Natural killer cell treated with Interleukin-12 subunit alpha and Interleukin-12 subunit beta and Interleukin-15 and Interleukin-18, amount 100 ng/mL, for 72 hours (primary cell): Measurements from ENCODE around the gene HCFC1. TPM values are rescaled to one million over a fixed set of nuclear protein-coding genes. Genes with fewer than 3 reads are reported as not detected.

Experiments
- ATAC-seq, 2 donors: fragments of 150-1000 bp; cut with Tn5 transposase in 1 of 2; sonication (Bioruptor Pico), chemical (Tn5 transposase) in 1 of 2; 2 replicates each; pipeline ENCODE4 v1.10.0; 2021
- DNase-seq: peaks from one replicate; pipeline ENCODE4 v3.0.0; 2022; ENCODE audit warnings: low spot score
- H3K27ac Mint-ChIP-seq, 2 donors: 1 replicate in 1 of 2; 2 replicates in 1 of 2; pipeline ENCODE4 v1.8.0; 2022; ENCODE audit warnings: mixed read lengths in 2 of 2, mild to moderate bottlenecking in 1 of 2, moderate library complexity in 1 of 2
- H3K27me3 Mint-ChIP-seq, 2 donors: 1 replicate in 1 of 2; 2 replicates in 1 of 2; pipeline ENCODE4 v1.8.0; 2022; ENCODE audit warnings: mixed read lengths in 2 of 2
- H3K36me3 Mint-ChIP-seq: one replicate; pipeline ENCODE4 v1.8.0; 2022; ENCODE audit warnings: mixed read lengths
- H3K4me1 Mint-ChIP-seq, 2 donors: 1 replicate in 1 of 2; 2 replicates in 1 of 2; pipeline ENCODE4 v1.8.0; 2022; ENCODE audit warnings: low read depth in 2 of 2, mixed read lengths in 2 of 2, mild to moderate bottlenecking in 1 of 2
- H3K4me3 Mint-ChIP-seq: one replicate; pipeline ENCODE4 v1.8.0; 2022; ENCODE audit warnings: mixed read lengths
- H3K9me3 Mint-ChIP-seq: 2 replicates; pipeline ENCODE4 v1.8.0; 2022; ENCODE audit warnings: mixed read lengths
- total RNA-seq, 2 donors: library from RNA; stranded (reverse); gene quantifications; one replicate each; pipeline ENCODE4 v1.2.3, GENCODE V29; 2022

Gene HCFC1
- 100 to 1,000 TPM; 105 to 131 TPM for total RNA-seq

DNA sequence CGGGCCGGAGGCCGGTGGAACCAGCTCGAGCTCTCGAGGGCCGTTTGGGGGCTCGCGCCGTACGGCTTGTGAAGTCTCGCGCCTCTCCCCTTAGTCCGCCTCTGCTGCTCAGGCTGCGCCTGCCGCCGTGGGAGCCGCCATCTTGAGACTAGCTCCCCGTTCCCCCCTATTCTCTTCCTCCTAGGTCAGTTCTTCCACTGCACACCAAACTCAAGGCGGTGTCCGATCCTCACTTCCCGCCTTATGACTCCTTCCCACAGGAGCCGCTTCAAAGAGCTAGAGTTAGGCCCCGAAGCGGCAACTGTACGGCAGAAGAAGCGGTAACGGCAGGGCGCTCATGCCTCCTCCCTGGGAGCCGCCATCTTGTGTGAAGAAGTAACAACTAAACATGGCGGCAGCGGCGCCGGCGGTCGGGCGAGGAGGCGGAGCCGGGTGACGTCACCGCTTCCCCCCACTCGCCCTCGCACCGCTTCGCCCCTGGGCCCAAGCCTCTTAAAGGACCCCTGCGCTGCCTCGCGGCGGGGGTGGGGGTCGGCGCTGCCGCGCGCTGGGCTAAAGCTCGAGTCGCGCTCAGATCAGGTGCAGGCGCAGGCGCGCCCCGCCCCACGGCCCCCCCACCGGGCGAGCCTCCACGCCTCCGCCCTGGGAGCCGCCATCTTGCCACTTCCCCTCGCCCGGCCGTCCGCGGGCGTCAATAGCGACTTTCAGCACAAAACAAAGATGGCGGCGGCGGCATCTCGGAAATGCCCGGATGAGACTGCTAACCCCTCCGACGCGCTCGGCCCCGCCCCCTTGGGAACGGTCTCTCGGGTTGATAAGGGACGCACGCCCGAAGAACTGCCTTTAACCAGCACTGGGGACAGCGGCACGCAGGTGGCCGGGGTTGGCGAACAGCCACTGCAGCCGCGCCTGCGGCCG, at the start of gene HCFC1:
TSS of gene HCFC1 (minus strand) at position 369 of the 918 bp plus-strand sequence. CDS start 978 bp downstream, outside the sequence.
- DNase-seq (peak; percentile 94), ATAC-seq (peak; percentile 61 to 76)
- Mint-ChIP-seq H3K4me1 (peaks cover 23 to 35% of the 10 kb centered on the region in 2 donors), H3K9me3 (no peaks in the 10 kb centered on the region), H3K27me3 (no peaks in the 10 kb centered on the region), H3K36me3 (peaks cover 9% of the 10 kb centered on the region), H3K27ac (peak within 1 kb of the TSS; percentile 99 to 100), H3K4me3 (peak within 1 kb of the TSS; percentile 97)

DNA sequence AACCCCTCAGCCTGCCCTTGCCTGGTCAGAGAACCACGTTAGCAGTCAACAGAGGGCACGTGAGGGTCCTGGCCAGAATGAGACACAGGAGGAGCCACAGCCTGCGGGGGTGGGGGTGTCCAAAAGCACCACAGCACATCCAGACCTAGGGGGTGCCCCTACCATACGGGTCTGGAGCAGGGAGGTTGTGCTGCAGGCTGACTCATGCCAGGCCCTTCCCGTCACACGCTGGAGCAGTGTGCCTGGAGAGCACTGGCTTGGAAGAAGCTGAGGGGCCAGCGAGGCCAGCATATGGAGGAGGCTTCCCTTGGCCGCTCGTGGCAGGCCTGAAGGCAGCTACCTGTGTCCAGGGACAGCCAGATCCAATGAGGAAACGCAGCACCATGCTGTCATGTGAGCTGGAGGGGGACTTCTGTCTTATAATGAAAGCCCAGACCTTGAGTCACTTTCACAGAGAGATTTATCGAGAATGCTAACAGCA, 49.6 kb upstream of the HCFC1 start:
- H3K36me3 Mint-ChIP-seq: no peaks in the 10 kb centered on the region
- DNase-seq (no peak), ATAC-seq (no peak)
- H3K27me3 Mint-ChIP-seq: peaks cover 0 to 2% of the 10 kb centered on the region in 2 donors
- H3K27ac Mint-ChIP-seq: peak overlapping the region in 1 of 2 donors; percentile 85
- no peaks in the 10 kb centered on the region for H3K9me3 Mint-ChIP-seq
- H3K4me3 Mint-ChIP-seq: no peak overlapping the region
- peaks cover 0 to 9% of the 10 kb centered on the region in 2 donors for H3K4me1 Mint-ChIP-seq

DNA sequence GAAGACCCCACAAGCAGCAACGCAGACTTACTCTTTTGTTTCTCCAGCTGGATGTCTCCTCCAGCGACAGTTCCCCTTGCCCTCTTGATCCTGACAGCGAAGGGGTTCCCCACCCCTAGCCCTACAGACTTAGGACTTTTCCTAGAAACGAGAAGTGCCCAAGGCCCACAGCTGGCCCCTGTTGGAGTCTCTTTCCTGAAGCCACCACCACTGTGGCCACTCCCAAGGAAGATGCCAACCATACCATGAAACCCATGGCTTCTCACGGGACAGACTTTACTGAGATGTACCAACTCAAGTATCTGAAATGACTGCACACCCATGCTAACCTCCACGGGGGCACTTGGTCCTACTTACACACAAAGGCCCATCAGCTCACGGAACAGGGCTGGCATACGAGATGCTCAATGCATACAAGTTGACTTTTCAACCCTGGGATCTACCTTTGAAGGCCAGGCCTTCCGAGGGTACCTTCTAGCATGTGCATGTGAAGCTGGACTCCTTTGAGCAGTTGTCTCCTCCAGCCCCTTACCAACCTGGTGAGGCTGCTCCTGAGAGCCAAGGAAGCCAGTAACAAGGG, 49.0 kb upstream of the HCFC1 start:
- Mint-ChIP-seq H3K27ac (peak overlapping the region; percentile 85 to 91), H3K4me3 (peak overlapping the region; percentile 88), H3K27me3 (peaks cover 0 to under 1% of the 10 kb centered on the region in 2 donors), H3K9me3 (no peaks in the 10 kb centered on the region), H3K4me1 (peaks cover 0 to 13% of the 10 kb centered on the region in 2 donors), H3K36me3 (no peaks in the 10 kb centered on the region)
- peak in 1 of 2 donors; percentile 7 for ATAC-seq
- no peak for DNase-seq

DNA sequence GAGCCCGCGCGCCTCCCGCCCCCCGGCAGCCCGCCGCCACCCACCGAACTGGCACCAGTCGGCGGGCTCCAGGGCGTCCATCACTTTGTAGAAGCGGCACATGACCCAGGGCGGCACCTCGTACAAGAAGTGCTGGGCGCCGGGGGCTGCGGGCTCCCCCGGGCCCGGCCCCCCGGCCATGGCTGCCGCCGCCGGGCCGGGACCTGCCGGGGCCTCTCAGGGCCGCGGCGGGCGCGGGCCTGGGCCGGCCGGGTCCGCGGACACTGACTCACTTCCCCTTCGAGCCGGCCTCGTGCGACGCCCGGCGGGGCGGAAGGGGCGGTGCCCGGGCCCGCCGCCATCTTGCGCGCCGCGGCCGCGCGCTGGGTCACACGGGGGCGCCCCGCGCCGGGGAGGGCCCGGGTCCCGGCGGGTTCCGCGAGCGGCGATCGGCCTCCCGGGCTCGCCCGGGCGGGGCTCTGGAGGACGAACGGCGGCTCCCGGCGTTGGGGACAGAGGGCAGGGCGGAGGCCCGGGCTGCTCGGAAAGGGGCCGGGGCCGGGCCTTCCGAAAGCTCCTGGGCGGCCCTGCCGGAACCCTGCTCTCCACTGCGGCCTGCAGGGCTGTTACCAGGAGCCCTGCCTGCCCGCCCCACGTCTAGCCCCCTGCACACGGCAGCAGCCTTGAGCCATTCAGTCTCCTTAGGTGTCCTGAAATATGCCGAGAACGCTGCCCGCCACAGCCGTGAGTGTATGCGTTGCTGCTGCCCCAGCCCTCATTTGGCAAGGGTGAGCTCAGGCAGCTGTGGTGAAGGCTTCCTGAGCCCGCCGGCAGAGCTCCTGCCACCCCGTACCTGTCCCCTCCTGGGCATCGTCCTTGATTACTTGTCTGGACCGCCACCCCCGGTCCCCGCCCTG, 48.3 kb upstream of the HCFC1 start, which contains the start of gene IRAK1:
TSS of gene IRAK1 (minus strand) at position 270 of the 896 bp plus-strand sequence. CDS start at position 180, 90 bp downstream.
- H3K36me3 Mint-ChIP-seq: no peaks in the 10 kb centered on the region
- H3K4me3 Mint-ChIP-seq: peak within 1 kb of the TSS; percentile 88
- H3K27me3 Mint-ChIP-seq: no peaks in the 10 kb centered on the region
- H3K9me3 Mint-ChIP-seq: no peaks in the 10 kb centered on the region
- DNase-seq: peak; percentile 73
- ATAC-seq: peak; percentile 89 to 94
- H3K4me1 Mint-ChIP-seq: peaks cover 0 to 13% of the 10 kb centered on the region in 2 donors
- peak within 1 kb of the TSS; percentile 91 to 93 for H3K27ac Mint-ChIP-seq

- H3K4me1 Mint-ChIP-seq: peaks cover 0 to 13% of the 10 kb centered on the region in 2 donors
- no peaks in the 10 kb centered on the region for H3K27me3 Mint-ChIP-seq
- H3K9me3 Mint-ChIP-seq: no peaks in the 10 kb centered on the region
- no peak for DNase-seq
- H3K27ac Mint-ChIP-seq: peak overlapping the region; percentile 82 to 93
- H3K4me3 Mint-ChIP-seq: peak overlapping the region; percentile 81
- ATAC-seq: peak; percentile 34 to 55
- no peaks in the 10 kb centered on the region for H3K36me3 Mint-ChIP-seq
These were observed 47.5 kb upstream of the HCFC1 start for GRCh38 chrX:154019061-154019621.

GRCh38 chrX:154018518-154019060, 47.0 kb upstream of the HCFC1 start:
- peak overlapping the region; percentile 81 for H3K4me3 Mint-ChIP-seq
- no peaks in the 10 kb centered on the region for H3K27me3 Mint-ChIP-seq
- DNase-seq (no peak), ATAC-seq (no peak)
- H3K36me3 Mint-ChIP-seq: no peaks in the 10 kb centered on the region
- H3K27ac Mint-ChIP-seq: peak overlapping the region; percentile 82 to 93
- H3K9me3 Mint-ChIP-seq: no peaks in the 10 kb centered on the region
- H3K4me1 Mint-ChIP-seq: peaks cover 0 to 15% of the 10 kb centered on the region in 2 donors

GRCh38 chrX:154017766-154018517, 46.3 kb upstream of the HCFC1 start:
- Mint-ChIP-seq H3K4me3 (peak overlapping the region; percentile 81), H3K9me3 (no peaks in the 10 kb centered on the region), H3K36me3 (no peaks in the 10 kb centered on the region), H3K27ac (peak overlapping the region; percentile 82 to 93), H3K27me3 (no peaks in the 10 kb centered on the region), H3K4me1 (peaks cover 0 to 16% of the 10 kb centered on the region in 2 donors)
- no peak for ATAC-seq
- DNase-seq: no peak

DNA sequence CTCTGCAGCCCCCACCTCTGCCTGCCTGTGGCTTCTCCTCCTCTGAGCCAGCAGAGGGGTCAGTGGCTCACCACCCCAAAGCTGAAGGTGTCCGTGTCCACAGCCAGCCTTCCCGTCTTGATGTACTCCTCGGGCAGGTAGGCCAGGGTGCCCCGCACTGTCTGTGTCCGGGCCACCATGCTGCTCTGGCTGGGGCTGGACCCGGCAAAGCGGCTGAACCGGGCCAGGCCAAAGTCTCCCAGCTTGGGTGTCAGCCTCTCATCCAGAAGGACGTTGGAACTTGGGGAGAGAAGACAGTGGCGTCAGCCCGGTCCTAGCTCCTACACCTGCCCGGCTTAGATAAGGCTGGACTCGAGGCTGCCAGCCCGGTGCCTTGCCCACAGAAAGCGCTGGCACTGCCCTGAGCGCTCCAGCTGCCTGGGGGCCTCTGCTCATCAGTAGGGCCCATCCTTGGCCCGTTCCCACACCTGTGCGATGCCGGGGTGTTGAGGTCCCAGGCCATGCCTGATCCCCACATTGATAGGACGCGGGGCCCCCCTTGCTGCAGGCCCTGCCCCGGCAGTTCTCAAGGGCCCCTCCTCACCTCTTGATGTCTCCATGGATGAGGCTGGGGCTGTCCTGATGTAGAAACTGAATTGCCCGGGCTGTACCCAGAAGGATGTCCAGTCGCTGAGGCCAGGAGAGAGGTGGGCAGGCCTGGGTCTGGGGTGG, 44.9 kb upstream of the HCFC1 start:
- ATAC-seq: no peak
- H3K27ac Mint-ChIP-seq: no peak overlapping the region
- peaks cover 0 to 18% of the 10 kb centered on the region in 2 donors for H3K4me1 Mint-ChIP-seq
- no peak for DNase-seq
- H3K36me3 Mint-ChIP-seq: no peaks in the 10 kb centered on the region
- no peaks in the 10 kb centered on the region for H3K9me3 Mint-ChIP-seq
- H3K4me3 Mint-ChIP-seq: no peak overlapping the region
- H3K27me3 Mint-ChIP-seq: no peaks in the 10 kb centered on the region

GRCh38 chrX:154015581-154016264, 44.1 kb upstream of the HCFC1 start:
- ATAC-seq: no peak
- DNase-seq: no peak
- Mint-ChIP-seq H3K9me3 (no peaks in the 10 kb centered on the region), H3K4me3 (no peak overlapping the region), H3K27ac (peak overlapping the region in 1 of 2 donors; percentile 37), H3K27me3 (no peaks in the 10 kb centered on the region), H3K4me1 (peaks cover 0 to 19% of the 10 kb centered on the region in 2 donors), H3K36me3 (no peaks in the 10 kb centered on the region)

GRCh38 chrX:154014429-154015380, 43.1 kb upstream of the HCFC1 start:
- H3K4me1 Mint-ChIP-seq: peaks cover 0 to 15% of the 10 kb centered on the region in 2 donors
- peak overlapping the region; percentile 8 for H3K4me3 Mint-ChIP-seq
- no peaks in the 10 kb centered on the region for H3K9me3 Mint-ChIP-seq
- DNase-seq: no peak
- H3K27ac Mint-ChIP-seq: peak overlapping the region in 1 of 2 donors; percentile 55
- no peak for ATAC-seq
- H3K36me3 Mint-ChIP-seq: no peaks in the 10 kb centered on the region
- H3K27me3 Mint-ChIP-seq: no peaks in the 10 kb centered on the region
